WTC11 (cell line): ENCODE measurements around the gene PAIP2B.

Experiments used
- ATF3 ChIP-seq: sonication (generic); formaldehyde crosslinking; conservative IDR thresholded peaks from 2 replicates; pipeline ENCODE4 v1.8.1; 2022; ENCODE audit warnings: mild to moderate bottlenecking, missing genetic modification reagents
- ATF6 ChIP-seq: sonication (generic); formaldehyde crosslinking; IDR thresholded peaks from 2 replicates; pipeline ENCODE4 v1.8.1; 2023; ENCODE audit warnings: mild to moderate bottlenecking, missing genetic modification reagents
- CTCF ChIP-seq: fragments of 200-600 bp; IDR thresholded peaks from 2 replicates; pipeline ENCODE4 v1.8.0; 2022; ENCODE audit warnings: antibody characterized with exemption
- NR3C1 ChIP-seq: sonication (generic); formaldehyde crosslinking; conservative IDR thresholded peaks from 2 replicates; pipeline ENCODE4 v1.8.1; 2023; ENCODE audit warnings: low read depth, mild to moderate bottlenecking, missing genetic modification reagents
- OVOL2 ChIP-seq: fragments of 250-450 bp; sonication (Bioruptor Pico); IDR thresholded peaks from 2 replicates; pipeline ENCODE4 v1.9.0; 2021; ENCODE audit warnings: mild to moderate bottlenecking, borderline replicate concordance
- PRDM15 ChIP-seq: sonication (generic); formaldehyde crosslinking; IDR thresholded peaks from 2 replicates; pipeline ENCODE4 v1.8.0; 2022; ENCODE audit warnings: missing genetic modification reagents
- SP1 ChIP-seq: sonication (generic); formaldehyde crosslinking; conservative IDR thresholded peaks from 2 replicates; pipeline ENCODE4 v1.8.1; 2022; ENCODE audit warnings: missing genetic modification reagents
- TEAD4 ChIP-seq: sonication (generic); formaldehyde crosslinking; IDR thresholded peaks from 2 replicates; pipeline ENCODE4 v1.8.0; 2022; ENCODE audit warnings: mild to moderate bottlenecking, missing genetic modification reagents
- USF2 ChIP-seq: sonication (generic); formaldehyde crosslinking; IDR thresholded peaks from 2 replicates; pipeline ENCODE4 v1.8.1; 2023; ENCODE audit warnings: mild to moderate bottlenecking, missing genetic modification reagents, moderate library complexity
- TF ChIP-seq, protein P1 (sequence below): sonication (generic); formaldehyde crosslinking; IDR thresholded peaks from 2 replicates; pipeline ENCODE4 v1.8.0; 2022; ENCODE audit warnings: mild to moderate bottlenecking, missing genetic modification reagents

GRCh38 chr2:71269511-71270090 lies 42.7 kb upstream of the PAIP2B start:
- TF ChIP-seq CTCF = no peak
- TF ChIP-seq PRDM15 (CRISPR knock-in tag) = no peak
- TF ChIP-seq OVOL2 = no peak
- TF ChIP-seq TEAD4 (CRISPR knock-in tag) = no peak
- no peak for TF ChIP-seq USF2 (CRISPR knock-in tag)
- no peak for TF ChIP-seq NR3C1
- no peak for TF ChIP-seq ATF6 (CRISPR knock-in tag)
- TF ChIP-seq, protein P1, sequence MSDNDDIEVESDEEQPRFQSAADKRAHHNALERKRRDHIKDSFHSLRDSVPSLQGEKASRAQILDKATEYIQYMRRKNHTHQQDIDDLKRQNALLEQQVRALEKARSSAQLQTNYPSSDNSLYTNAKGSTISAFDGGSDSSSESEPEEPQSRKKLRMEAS (CRISPR knock-in tag) = no peak
- no peak for TF ChIP-seq SP1 (CRISPR knock-in tag)
- TF ChIP-seq ATF3 = no peak
